Ovary (tissue), 9 donors: ENCODE results near the gene KCNIP4. TPM values are rescaled to one million over a fixed set of nuclear protein-coding genes. Genes with fewer than 3 reads are reported as not detected.

Experiments
- DNase-seq, 5 donors: peaks; one replicate each; pipeline ENCODE4 v3.0.0-alpha.2; 2019 to 2020
- H3K27ac ChIP-seq, 2 donors: fragments of 200-600 bp; one replicate each; pipeline versions ENCODE4 v1.5.1 to v1.8.0; 2019 to 2022
- H3K27me3 ChIP-seq: fragments of 200-600 bp; one replicate; pipeline ENCODE4 v1.8.0; 2022
- H3K36me3 ChIP-seq: fragments of 200-600 bp; sonication (generic); one replicate; pipeline ENCODE4 v1.5.1; 2019
- H3K4me1 ChIP-seq: one replicate; pipeline ENCODE4 v1.8.1; 2013; ENCODE audit warnings: mild to moderate bottlenecking, moderate library complexity; ENCODE audit not compliant: insufficient read depth
- H3K4me3 ChIP-seq: fragments of 200-600 bp; sonication (generic); one replicate; pipeline ENCODE4 v1.5.1; 2017
- H3K9me3 ChIP-seq, 2 donors: fragments of 200-600 bp in 1 of 2; sonication (generic) in 1 of 2; one replicate each; pipeline versions ENCODE4 v1.5.1 to v1.8.1; 2013 to 2019; ENCODE audit warnings: mild to moderate bottlenecking in 1 of 2, moderate library complexity in 1 of 2
- EP300 ChIP-seq: sonication (generic); formaldehyde crosslinking; IDR thresholded peaks from one replicate; pipeline ENCODE4 v1.6.1; 2017; ENCODE audit warnings: antibody characterized with exemption
- POLR2A ChIP-seq: fragments of 450-650 bp; IDR thresholded peaks from one replicate; pipeline ENCODE4 v1.6.1; 2017; ENCODE audit warnings: antibody characterized with exemption, mild to moderate bottlenecking, moderate library complexity
- WGBS, 3 donors: extraction: QIAGEN DNeasy Blood & Tissue Kit in 1 of 3; methylation state at CpG; one replicate each; pipeline versions ENCODE4 v1.1.5 to v1.1.7; 2013 to 2017; 5-methylcytosine and 5-hydroxymethylcytosine counted together
- intact Hi-C, 4 donors: fragments of 100-400 bp; cut with DNase I; formaldehyde crosslinking; loops; one replicate each; pipeline versions ENCODE4 v1.11.0 to v1.15.1; 2022 to 2023
- polyA plus RNA-seq, 2 donors: library from polyadenylated mRNA; stranded (reverse); fragments of 200-250 nt in 1 of 2; fragments of 350-450 nt in 1 of 2; fragmentation: Illumina TruSeq in 1 of 2; extraction: RNeasy Lipid Tissue Mini Kit (QIAGEN cat#74804) in 1 of 2; gene quantifications; one replicate each; pipeline ENCODE4 v1.2.3, GENCODE V29; 2013 to 2014
- total RNA-seq, 7 donors: library from RNA; depleted of rRNA in 2 of 7; stranded (reverse); fragments of >200 nt in 2 of 7; fragmentation: NEBNext Ultra II Directional in 3 of 7; extraction: Animal tissue kit (Norgen Biotek cat#: 25700) in 3 of 7; gene quantifications; one replicate each; pipeline versions ENCODE4 v1.1.0 to v1.2.4, GENCODE V29; 2016 to 2023
- TF ChIP-seq, protein P1 (sequence below), 3 donors: fragments of 450-650 bp in 2 of 3; fragments of 200-600 bp in 1 of 3; IDR thresholded peaks; one replicate each; pipeline versions ENCODE4 v1.5.1 to v1.8.0; 2016 to 2022; ENCODE audit warnings: antibody characterized with exemption in 3 of 3, mild to moderate bottlenecking in 1 of 3
- donor health status: DM: no; HTN: no; CAD: no; lungs with moderate emphysema.
- donor health status: DM: no; HTN: no; CAD: no.
- donor health status: Bipolar disorder and iron deficiency.
- donor health status: DM: yes; HTN: yes; CAD: no.
- donor health status: DM: no; HTN: no; CAD: no.
- donor health status: DM: yes; HTN: yes; CAD: no.

The KCNIP4 gene
- total and polyA plus RNA-seq, 9 donors, result 0.11 to 3.9 (median 0.93) TPM; not detected in 1

DNA sequence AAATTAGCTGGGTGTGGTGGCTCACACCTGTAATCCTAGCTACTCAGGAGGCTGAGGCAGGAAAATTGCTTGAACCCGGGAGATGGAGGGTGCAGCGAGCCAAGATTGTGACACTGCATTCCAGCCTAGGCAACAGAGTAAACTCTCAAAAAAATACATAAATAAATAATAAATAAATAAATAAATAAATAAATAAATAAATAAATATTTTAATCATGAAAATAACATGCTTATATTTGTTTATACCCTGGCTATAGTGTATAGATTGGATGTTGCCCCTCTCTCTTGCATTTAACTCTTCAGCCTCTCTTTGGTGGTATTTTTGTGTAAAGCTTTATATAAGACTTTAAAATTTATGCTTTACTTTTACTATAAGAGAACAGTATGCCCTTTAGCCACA lies 51.8 kb downstream of the KCNIP4 start:
- Histone ChIP-seq H3K36me3 (no peaks in the 10 kb centered on the region), H3K9me3 (peaks cover 0 to 4% of the 10 kb centered on the region in 2 donors), H3K4me1 (no peaks in the 10 kb centered on the region), H3K27me3 (no peaks in the 10 kb centered on the region), H3K4me3 (no peak overlapping the region), H3K27ac (no peak overlapping the region)
- intact Hi-C loops, result no loop called here
- no peak for DNase-seq
- no peak for TF ChIP-seq POLR2A
- TF ChIP-seq, protein P1, sequence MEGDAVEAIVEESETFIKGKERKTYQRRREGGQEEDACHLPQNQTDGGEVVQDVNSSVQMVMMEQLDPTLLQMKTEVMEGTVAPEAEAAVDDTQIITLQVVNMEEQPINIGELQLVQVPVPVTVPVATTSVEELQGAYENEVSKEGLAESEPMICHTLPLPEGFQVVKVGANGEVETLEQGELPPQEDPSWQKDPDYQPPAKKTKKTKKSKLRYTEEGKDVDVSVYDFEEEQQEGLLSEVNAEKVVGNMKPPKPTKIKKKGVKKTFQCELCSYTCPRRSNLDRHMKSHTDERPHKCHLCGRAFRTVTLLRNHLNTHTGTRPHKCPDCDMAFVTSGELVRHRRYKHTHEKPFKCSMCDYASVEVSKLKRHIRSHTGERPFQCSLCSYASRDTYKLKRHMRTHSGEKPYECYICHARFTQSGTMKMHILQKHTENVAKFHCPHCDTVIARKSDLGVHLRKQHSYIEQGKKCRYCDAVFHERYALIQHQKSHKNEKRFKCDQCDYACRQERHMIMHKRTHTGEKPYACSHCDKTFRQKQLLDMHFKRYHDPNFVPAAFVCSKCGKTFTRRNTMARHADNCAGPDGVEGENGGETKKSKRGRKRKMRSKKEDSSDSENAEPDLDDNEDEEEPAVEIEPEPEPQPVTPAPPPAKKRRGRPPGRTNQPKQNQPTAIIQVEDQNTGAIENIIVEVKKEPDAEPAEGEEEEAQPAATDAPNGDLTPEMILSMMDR (IDR thresholded peaks at IDR 0.05), result no peak
- no peak for TF ChIP-seq EP300
- WGBS, 3 donors, result 92 to 97% (median 95%) methylated on average over 2 of the region's 2 CpGs

DNA sequence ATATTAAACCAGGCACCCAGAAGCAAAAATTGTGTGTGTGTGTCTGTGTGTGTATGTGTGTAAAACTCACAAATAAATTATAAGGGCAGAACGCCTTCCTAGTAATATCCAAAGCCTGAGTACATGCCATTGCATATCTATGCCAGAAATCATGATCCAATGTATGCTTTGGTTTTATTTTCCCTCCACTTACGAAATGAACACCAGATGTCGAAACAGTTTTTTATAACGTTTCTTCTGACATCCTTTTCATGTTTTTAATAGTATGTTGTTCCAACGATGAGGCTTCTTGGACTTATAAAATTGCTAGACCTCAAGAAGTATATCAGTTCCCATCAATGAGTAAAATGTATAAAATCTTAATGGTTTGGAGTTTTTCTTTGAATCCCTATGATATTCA lies 55.4 kb downstream of the KCNIP4 start:
- intact Hi-C loops, result no loop called here
- DNase-seq, result no peak
- Histone ChIP-seq H3K4me3 (no peak overlapping the region), H3K27ac (no peak overlapping the region), H3K4me1 (no peaks in the 10 kb centered on the region), H3K27me3 (no peaks in the 10 kb centered on the region), H3K36me3 (no peaks in the 10 kb centered on the region), H3K9me3 (peaks cover 0 to 1% of the 10 kb centered on the region in 2 donors)
- TF ChIP-seq POLR2A (no peak), EP300 (no peak)
- TF ChIP-seq, protein P1 (IDR thresholded peaks at IDR 0.05), result no peak
- WGBS, 3 donors, result 74 to 82% (median 80%) methylated on average over 5 of the region's 5 CpGs

DNA sequence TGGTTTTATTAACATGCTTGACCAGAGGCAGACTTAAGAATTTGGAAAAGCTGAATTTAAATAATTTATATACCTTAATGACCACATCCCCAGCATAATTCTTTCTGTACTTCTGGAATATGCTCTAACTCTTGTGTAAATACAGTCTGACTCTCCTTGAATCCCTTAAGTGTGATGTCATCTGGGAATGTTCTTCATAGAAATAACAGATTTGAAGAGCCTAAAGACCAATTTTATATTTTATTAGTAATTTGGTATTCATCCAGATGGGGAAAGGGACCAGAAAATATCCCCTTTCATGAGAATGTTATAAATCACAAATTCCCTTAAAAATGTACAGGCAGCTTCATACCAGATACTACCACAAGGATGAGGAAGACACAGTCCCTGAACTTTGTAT lies 58.3 kb downstream of the KCNIP4 start:
- Histone ChIP-seq H3K9me3 (no peaks in the 10 kb centered on the region), H3K27me3 (no peaks in the 10 kb centered on the region), H3K27ac (no peak overlapping the region), H3K4me1 (no peaks in the 10 kb centered on the region), H3K4me3 (no peak overlapping the region), H3K36me3 (no peaks in the 10 kb centered on the region)
- TF ChIP-seq EP300, result no peak
- no peak for TF ChIP-seq POLR2A
- TF ChIP-seq, protein P1 (IDR thresholded peaks at IDR 0.05), result no peak
- no peak for DNase-seq
- intact Hi-C loops, result no loop called here

DNA sequence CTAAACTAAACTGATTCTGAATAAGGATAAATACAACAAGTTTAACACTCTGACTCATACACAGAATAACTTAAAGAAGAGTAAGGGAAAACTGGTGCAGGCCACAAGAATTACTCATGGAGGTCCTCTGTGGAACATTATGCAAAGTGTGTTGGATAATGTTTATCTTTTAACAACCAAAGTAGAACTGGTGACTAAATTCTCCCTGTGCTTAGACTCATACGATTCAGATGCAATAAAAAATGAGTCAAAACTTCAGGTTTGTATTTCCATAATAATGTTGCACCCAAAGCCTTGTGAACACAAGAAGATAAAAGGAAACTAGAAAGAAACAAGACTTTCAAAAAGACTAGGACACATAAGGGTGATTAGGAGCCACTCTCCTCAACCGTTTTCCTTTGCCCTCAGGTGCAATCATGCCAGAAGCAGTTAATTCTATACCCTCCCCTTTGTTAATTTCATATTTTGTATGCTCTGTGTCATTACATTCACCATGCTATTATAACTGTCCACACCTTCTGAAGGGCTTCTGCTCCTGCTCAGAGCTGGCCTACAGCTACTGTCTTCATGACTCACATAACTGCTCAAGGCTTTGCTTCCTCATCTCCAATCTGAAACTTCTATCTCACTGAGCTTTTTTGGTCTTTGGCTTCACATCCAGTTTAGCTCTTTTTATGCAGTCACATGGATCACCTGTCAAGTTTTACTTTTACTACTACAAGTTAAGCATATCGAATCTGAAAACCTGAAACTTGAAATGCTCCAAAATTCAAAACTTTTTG lies 60.2 kb downstream of the KCNIP4 start:
- Histone ChIP-seq H3K27ac (no peak overlapping the region), H3K27me3 (no peaks in the 10 kb centered on the region), H3K36me3 (no peaks in the 10 kb centered on the region), H3K4me3 (no peak overlapping the region), H3K9me3 (no peaks in the 10 kb centered on the region), H3K4me1 (no peaks in the 10 kb centered on the region)
- DNase-seq, result no peak
- intact Hi-C loops, result no loop called here
- TF ChIP-seq, protein P1 (IDR thresholded peaks at IDR 0.05), result no peak
- TF ChIP-seq EP300, result no peak
- TF ChIP-seq POLR2A, result no peak
- WGBS, 3 donors, result 63 to 65% (median 63%) methylated on average over 3 of the region's 3 CpGs
